ENCODE results near the gene ANGPTL2. TPM values are rescaled to one million over a fixed set of nuclear protein-coding genes. Genes with fewer than 3 reads are reported as not detected.

The ANGPTL2 gene
- total RNA-seq, 1 donor from 2014 or later = 17.5 TPM

- Histone ChIP-seq H3K79me2 (ENCODE audit: insufficient read depth, low read length) (peaks cover 3% of the 10 kb centered on the region), H3K9me3 (ENCODE audit: insufficient read depth, low read depth, low read length) (no peaks in the 10 kb centered on the region), H2AFZ (ENCODE audit: low read depth, low read length) (no peak overlapping the region), H3K27me3 (ENCODE audit: insufficient read depth, low read length) (peaks cover 3% of the 10 kb centered on the region), H3K9ac (ENCODE audit: low read length) (no peak overlapping the region), H3K4me2 (ENCODE audit: low read length) (no peak overlapping the region), H4K20me1 (ENCODE audit: insufficient read depth, low read length) (peaks cover 7% of the 10 kb centered on the region), H3K27ac (ENCODE audit: low read depth, low read length) (no peak overlapping the region), H3K4me1 (ENCODE audit: insufficient read depth, low read length) (peaks cover 18% of the 10 kb centered on the region), H3K36me3 (ENCODE audit: insufficient read depth, low read length) (no peaks in the 10 kb centered on the region), H3K4me3 (ENCODE audit: insufficient read depth, low read depth, low read length) (no peak overlapping the region)
- Mint-ChIP-seq H3K36me3 (ENCODE audit: low read depth, unreplicated experiment) (no peaks in the 10 kb centered on the region), H3K4me3 (ENCODE audit: unreplicated experiment) (no peak overlapping the region), H3K4me1 (ENCODE audit: low read depth, unreplicated experiment) (peaks cover 5% of the 10 kb centered on the region), H3K27ac (ENCODE audit: unreplicated experiment) (no peak overlapping the region), H3K9me3 (ENCODE audit: unreplicated experiment) (no peaks in the 10 kb centered on the region), H3K27me3 (ENCODE audit: low read depth, unreplicated experiment) (peaks cover 9% of the 10 kb centered on the region)
- no peak for TF ChIP-seq EZH2 (IDR thresholded peaks at IDR 0.05; ENCODE audit: insufficient read depth, low read length)
- TF ChIP-seq, protein P1, sequence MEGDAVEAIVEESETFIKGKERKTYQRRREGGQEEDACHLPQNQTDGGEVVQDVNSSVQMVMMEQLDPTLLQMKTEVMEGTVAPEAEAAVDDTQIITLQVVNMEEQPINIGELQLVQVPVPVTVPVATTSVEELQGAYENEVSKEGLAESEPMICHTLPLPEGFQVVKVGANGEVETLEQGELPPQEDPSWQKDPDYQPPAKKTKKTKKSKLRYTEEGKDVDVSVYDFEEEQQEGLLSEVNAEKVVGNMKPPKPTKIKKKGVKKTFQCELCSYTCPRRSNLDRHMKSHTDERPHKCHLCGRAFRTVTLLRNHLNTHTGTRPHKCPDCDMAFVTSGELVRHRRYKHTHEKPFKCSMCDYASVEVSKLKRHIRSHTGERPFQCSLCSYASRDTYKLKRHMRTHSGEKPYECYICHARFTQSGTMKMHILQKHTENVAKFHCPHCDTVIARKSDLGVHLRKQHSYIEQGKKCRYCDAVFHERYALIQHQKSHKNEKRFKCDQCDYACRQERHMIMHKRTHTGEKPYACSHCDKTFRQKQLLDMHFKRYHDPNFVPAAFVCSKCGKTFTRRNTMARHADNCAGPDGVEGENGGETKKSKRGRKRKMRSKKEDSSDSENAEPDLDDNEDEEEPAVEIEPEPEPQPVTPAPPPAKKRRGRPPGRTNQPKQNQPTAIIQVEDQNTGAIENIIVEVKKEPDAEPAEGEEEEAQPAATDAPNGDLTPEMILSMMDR (IDR thresholded peaks at IDR 0.05; ENCODE audit: insufficient read depth, low read depth, low read length) = no peak
- DNase-seq (ENCODE audit: low read depth) (no peak), FAIRE-seq (no peak)
Measured at GRCh38 chr9:127124792-127125191, 2.4 kb upstream of the ANGPTL2 start.

DNA sequence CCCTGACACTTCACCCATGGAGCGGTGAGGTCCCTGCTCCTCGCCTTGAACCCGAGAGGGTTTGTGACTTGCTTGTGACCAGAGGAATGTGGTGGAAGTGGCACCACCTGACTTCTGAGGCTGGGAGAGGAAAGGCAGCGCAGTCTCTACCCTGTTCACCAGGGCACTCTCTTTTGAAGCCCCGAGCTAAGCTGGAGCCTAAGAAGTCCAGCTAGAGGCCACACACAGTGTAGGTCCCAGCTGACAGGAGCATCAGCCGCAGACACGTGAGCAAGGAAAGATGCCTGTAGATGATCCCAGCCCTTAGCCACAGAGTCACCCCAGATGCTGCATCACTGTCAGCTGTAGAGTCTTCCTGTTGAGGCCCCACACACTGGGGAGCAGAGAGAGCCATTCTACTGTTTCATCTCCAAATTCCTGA lies 1.7 kb upstream of the ANGPTL2 start:
- H3K4me1 Mint-ChIP-seq (ENCODE audit: low read depth, unreplicated experiment) = peaks cover 5% of the 10 kb centered on the region
- H3K4me2 ChIP-seq (ENCODE audit: low read length) = no peak overlapping the region
- no peaks in the 10 kb centered on the region for H3K36me3 Mint-ChIP-seq (ENCODE audit: low read depth, unreplicated experiment)
- peaks cover 9% of the 10 kb centered on the region for H3K27me3 Mint-ChIP-seq (ENCODE audit: low read depth, unreplicated experiment)
- H3K79me2 ChIP-seq (ENCODE audit: insufficient read depth, low read length) = peaks cover 3% of the 10 kb centered on the region
- H3K27ac Mint-ChIP-seq (ENCODE audit: unreplicated experiment) = no peak overlapping the region
- no peak for FAIRE-seq
- H2AFZ ChIP-seq (ENCODE audit: low read depth, low read length) = no peak overlapping the region
- DNase-seq (ENCODE audit: low read depth) = no peak
- TF ChIP-seq EZH2 (IDR thresholded peaks at IDR 0.05; ENCODE audit: insufficient read depth, low read length) = no peak
- TF ChIP-seq, protein P1 (IDR thresholded peaks at IDR 0.05; ENCODE audit: insufficient read depth, low read depth, low read length) = no peak
- H3K9me3 ChIP-seq (ENCODE audit: insufficient read depth, low read depth, low read length) = no peaks in the 10 kb centered on the region
- no peaks in the 10 kb centered on the region for H3K9me3 Mint-ChIP-seq (ENCODE audit: unreplicated experiment)
- no peaks in the 10 kb centered on the region for H3K36me3 ChIP-seq (ENCODE audit: insufficient read depth, low read length)
- no peak overlapping the region for H3K4me3 ChIP-seq (ENCODE audit: insufficient read depth, low read depth, low read length)
- no peak overlapping the region for H3K27ac ChIP-seq (ENCODE audit: low read depth, low read length)
- H3K4me3 Mint-ChIP-seq (ENCODE audit: unreplicated experiment) = no peak overlapping the region
- H4K20me1 ChIP-seq (ENCODE audit: insufficient read depth, low read length) = peaks cover 7% of the 10 kb centered on the region
- H3K4me1 ChIP-seq (ENCODE audit: insufficient read depth, low read length) = peaks cover 18% of the 10 kb centered on the region
- peaks cover 3% of the 10 kb centered on the region for H3K27me3 ChIP-seq (ENCODE audit: insufficient read depth, low read length)
- H3K9ac ChIP-seq (ENCODE audit: low read length) = no peak overlapping the region

DNA sequence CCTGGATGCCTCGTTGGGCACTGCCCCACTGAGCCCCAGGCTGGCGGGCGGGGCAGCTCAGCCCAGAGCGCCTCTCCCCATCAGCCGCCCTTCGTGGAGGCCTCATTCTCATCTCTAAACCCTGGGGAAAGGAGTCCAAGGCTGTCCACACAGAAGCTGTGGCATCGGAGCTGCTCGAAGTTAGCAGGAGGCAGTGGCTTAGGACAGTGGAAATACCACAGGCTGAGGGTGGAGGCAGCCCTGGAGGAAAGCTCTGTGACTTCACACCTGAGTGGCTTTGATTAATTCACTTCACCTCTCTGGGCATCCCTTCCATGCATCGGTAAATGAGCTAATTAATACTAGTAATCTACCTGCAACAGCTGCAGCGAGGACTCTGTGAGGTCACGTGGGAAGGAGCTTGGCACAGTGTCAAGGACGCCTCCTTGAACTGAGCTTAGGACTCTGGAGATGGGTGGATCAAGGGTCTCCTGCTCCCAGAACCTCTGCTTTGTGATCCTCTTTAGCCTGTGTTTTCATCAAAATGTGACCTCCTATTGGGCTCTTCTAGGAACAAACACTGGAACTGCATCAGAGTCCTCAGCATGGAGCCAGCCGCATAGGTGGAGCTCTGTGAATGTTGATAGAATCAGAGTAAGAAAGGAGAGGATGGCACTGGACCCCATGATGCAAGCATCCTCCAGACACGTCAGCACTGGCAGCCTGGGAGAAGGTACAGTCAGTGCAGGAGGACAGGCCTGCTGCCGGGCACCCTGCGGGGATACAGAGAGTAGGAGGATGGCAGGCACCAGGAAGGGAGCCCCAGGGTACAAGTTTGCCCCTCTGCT lies 842 bp upstream of the ANGPTL2 start:
- no peak overlapping the region for H3K27ac ChIP-seq (ENCODE audit: low read depth, low read length)
- peaks cover 4% of the 10 kb centered on the region for H3K36me3 Mint-ChIP-seq (ENCODE audit: low read depth, unreplicated experiment)

More for the DNA sequence above, 842 bp upstream of the ANGPTL2 start:
- peaks cover 3% of the 10 kb centered on the region for H3K27me3 ChIP-seq (ENCODE audit: insufficient read depth, low read length)
- Mint-ChIP-seq H3K9me3 (ENCODE audit: unreplicated experiment) (no peaks in the 10 kb centered on the region), H3K27ac (ENCODE audit: unreplicated experiment) (no peak overlapping the region), H3K4me3 (ENCODE audit: unreplicated experiment) (peak overlapping the region; percentile 57), H3K27me3 (ENCODE audit: low read depth, unreplicated experiment) (peaks cover 9% of the 10 kb centered on the region), H3K4me1 (ENCODE audit: low read depth, unreplicated experiment) (peaks cover 10% of the 10 kb centered on the region)
- H3K9ac ChIP-seq (ENCODE audit: low read length) = peak overlapping the region; percentile 78
- H3K4me1 ChIP-seq (ENCODE audit: insufficient read depth, low read length) = peaks cover 18% of the 10 kb centered on the region
- H3K79me2 ChIP-seq (ENCODE audit: insufficient read depth, low read length) = peaks cover 3% of the 10 kb centered on the region
- H3K4me2 ChIP-seq (ENCODE audit: low read length) = peak overlapping the region; percentile 86
- H3K36me3 ChIP-seq (ENCODE audit: insufficient read depth, low read length) = no peaks in the 10 kb centered on the region
- no peak for TF ChIP-seq EZH2 (IDR thresholded peaks at IDR 0.05; ENCODE audit: insufficient read depth, low read length)
- TF ChIP-seq, protein P1 (IDR thresholded peaks at IDR 0.05; ENCODE audit: insufficient read depth, low read depth, low read length) = no peak
- H2AFZ ChIP-seq (ENCODE audit: low read depth, low read length) = peak overlapping the region; percentile 82
- H3K9me3 ChIP-seq (ENCODE audit: insufficient read depth, low read depth, low read length) = no peaks in the 10 kb centered on the region
- H4K20me1 ChIP-seq (ENCODE audit: insufficient read depth, low read length) = peaks cover 7% of the 10 kb centered on the region
- DNase-seq (ENCODE audit: low read depth) = no peak
- peak overlapping the region; percentile 57 for H3K4me3 ChIP-seq (ENCODE audit: insufficient read depth, low read depth, low read length)
- no peak for FAIRE-seq

Data from astrocyte (in vitro differentiated cells and primary cell).